K562 (cell line): ENCODE results near the gene COPE. TPM values are rescaled to one million over a fixed set of nuclear protein-coding genes. Genes with fewer than 3 reads are reported as not detected.

ENCODE experiments used
- ATAC-seq: fragments of 200-7000 bp; cut with Tn5 transposase; 3 replicates; pipeline ENCODE4 v1.9.1; 2020; ENCODE audit warnings: moderate library complexity
- BruUV-seq: library from RNA; stranded (reverse); fragments of 400-500 nt; replicated peaks from 2 replicates; lab custom pipeline; 2021; lab: Mats Ljungman, UMichigan
- CTCF ChIA-PET: fragments of 300-600 bp; formaldehyde crosslinking; extraction: SDS; loops from one replicate; lab custom pipeline; 2021; ENCODE audit warnings: low intra/inter-chr PET ratio; lab: Yijun Ruan, JAX
- POLR2A ChIA-PET: fragments of 300-600, 350-650 bp; sonication (Branson Sonifier 250); formaldehyde crosslinking; extraction: SDS; loops from one replicate; lab custom pipeline; 2021; ENCODE audit warnings: antibody characterized with exemption, inconsistent platforms; lab: Yijun Ruan, JAX
- DNase-seq, 4 experiments: peaks; one replicate each; pipeline versions ENCODE4 v3.0.0 to v3.0.0-alpha.2; 2011 to 2018; ENCODE audit warnings: low spot score in 3 of 4, mixed read lengths in 3 of 4; ENCODE audit errors: extremely low read depth in 1 of 4
- FAIRE-seq: peaks from 2 replicates; lab custom pipeline; 2011; peaks lifted over from hg19 to GRCh38; lab: Jason Lieb, UNC
- H2AFZ ChIP-seq: 2 replicates; pipeline ENCODE4 v1.6.0; 2011; ENCODE audit warnings: low read depth, low read length, control low read depth, inconsistent platforms
- H3K27ac ChIP-seq: fragments of 200-600 bp; 3 replicates; pipeline ENCODE4 v1.8.0; 2011; ENCODE audit warnings: low read depth, mild to moderate bottlenecking, control low read depth, inconsistent platforms, low read length, moderate library complexity, mixed read lengths; ENCODE audit errors: extremely low read depth
- H3K27me3 ChIP-seq, 2 experiments: fragments of 300-600 bp in 1 of 2; 2 replicates in 1 of 2; 3 replicates in 1 of 2; pipeline versions ENCODE4 v1.6.0 to v1.8.0; 2011; ENCODE audit warnings: inconsistent platforms in 2 of 2, low read length in 2 of 2, mild to moderate bottlenecking in 1 of 2, mixed read lengths in 1 of 2, moderate library complexity in 1 of 2; ENCODE audit not compliant: control insufficient read depth in 2 of 2, insufficient read depth in 2 of 2
- H3K36me3 ChIP-seq: fragments of 300-600 bp; 3 replicates; pipeline ENCODE4 v1.8.0; 2011; ENCODE audit warnings: mild to moderate bottlenecking, low read length, inconsistent platforms; ENCODE audit not compliant: control insufficient read depth, insufficient read depth
- H3K4me1 ChIP-seq, 2 experiments: fragments of 200-600 bp in 1 of 2; replicated peaks in 1 of 2; 2 replicates in 1 of 2; 3 replicates in 1 of 2; pipeline versions ENCODE4 v1.5.1 to v1.8.0; 2011; ENCODE audit warnings: inconsistent platforms in 2 of 2, low read length in 2 of 2, mild to moderate bottlenecking in 1 of 2, mixed read lengths in 1 of 2, moderate library complexity in 1 of 2; ENCODE audit not compliant: control insufficient read depth in 2 of 2, insufficient read depth in 2 of 2
- H3K4me2 ChIP-seq: 2 replicates; pipeline ENCODE4 v1.6.1; 2011; ENCODE audit warnings: low read length, control low read depth, inconsistent platforms, mixed read lengths; ENCODE audit not compliant: insufficient read depth
- H3K4me3 ChIP-seq: fragments of 200-600 bp; sonication (generic), shearing (Covaris generic); 2 replicates; pipeline ENCODE4 v1.5.1; 2016; ENCODE audit warnings: control low read depth, inconsistent platforms
- H3K79me2 ChIP-seq: fragments of 200-600 bp; 3 replicates; pipeline ENCODE4 v1.8.0; 2011; ENCODE audit warnings: low read length, inconsistent platforms; ENCODE audit not compliant: control insufficient read depth, insufficient read depth
- H3K9ac ChIP-seq, 2 experiments: 2 replicates each; pipeline versions ENCODE4 v1.6.0 to v1.6.1; 2011; ENCODE audit warnings: low read depth in 2 of 2, low read length in 2 of 2, control low read depth in 1 of 2, inconsistent platforms in 1 of 2, mild to moderate bottlenecking in 1 of 2, mixed read lengths in 1 of 2; ENCODE audit not compliant: insufficient read depth in 1 of 2
- H3K9me1 ChIP-seq: one replicate; pipeline ENCODE4 v1.6.0; 2011; ENCODE audit warnings: inconsistent platforms, mild to moderate bottlenecking, low read length, moderate library complexity; ENCODE audit not compliant: control insufficient read depth, insufficient read depth
- H3K9me3 ChIP-seq: replicated peaks from 2 replicates; pipeline ENCODE4 v1.5.1; 2011; ENCODE audit warnings: low read depth, low read length, inconsistent platforms; ENCODE audit not compliant: control insufficient read depth, insufficient read depth
- H4K20me1 ChIP-seq: replicated peaks from 2 replicates; pipeline ENCODE4 v1.6.1; 2011; ENCODE audit warnings: low read length, inconsistent platforms, mixed read lengths; ENCODE audit not compliant: control insufficient read depth, insufficient read depth
- ATF6 ChIP-seq: sonication (generic); formaldehyde crosslinking; IDR thresholded peaks from 2 replicates; pipeline ENCODE4 v1.4.0; 2020; ENCODE audit warnings: mild to moderate bottlenecking, missing genetic modification reagents
- CCNT2 ChIP-seq: IDR thresholded peaks from 2 replicates; pipeline ENCODE4 v1.6.1; 2011; ENCODE audit warnings: borderline replicate concordance, low read depth, mild to moderate bottlenecking, moderate library complexity, mixed read lengths, low read length; ENCODE audit not compliant: insufficient read length; ENCODE audit errors: extremely low read depth
- DMBX1 ChIP-seq: fragments of 250-450 bp; sonication (Bioruptor Pico); IDR thresholded peaks from 2 replicates; pipeline ENCODE4 v1.8.0; 2022; ENCODE audit warnings: inconsistent platforms, mild to moderate bottlenecking, moderate library complexity, borderline replicate concordance
- ELK3 ChIP-seq: fragments of 450-650 bp; formaldehyde crosslinking; IDR thresholded peaks from 2 replicates; pipeline ENCODE4 v1.4.0; 2020; ENCODE audit warnings: mild to moderate bottlenecking
- GATA2 ChIP-seq: sonication (generic); formaldehyde crosslinking; IDR thresholded peaks from 2 replicates; pipeline ENCODE4 v1.4.0; 2020; ENCODE audit warnings: mild to moderate bottlenecking, missing genetic modification reagents
- NBN ChIP-seq: fragments of 450-650 bp; IDR thresholded peaks from 2 replicates; pipeline ENCODE4 v1.6.1; 2016; ENCODE audit warnings: low read depth, mild to moderate bottlenecking
- RBFOX2 ChIP-seq: fragments of 200-400 bp; formaldehyde crosslinking; IDR thresholded peaks from 2 replicates; pipeline ENCODE4 v1.6.1; 2017; ENCODE audit warnings: low read depth, mild to moderate bottlenecking, low read length, moderate library complexity
- RCOR1 ChIP-seq, 2 experiments: IDR thresholded peaks; 2 replicates each; pipeline ENCODE4 v1.6.1; 2012; ENCODE audit warnings: low read depth in 2 of 2, low read length in 2 of 2, borderline replicate concordance in 1 of 2, improper control_type of control experiment in 1 of 2
- SFPQ ChIP-seq: fragments of 200-400 bp; formaldehyde crosslinking; IDR thresholded peaks from 2 replicates; pipeline ENCODE4 v1.6.1; 2017; ENCODE audit warnings: mild to moderate bottlenecking, low read depth, low read length, moderate library complexity
- USF1 ChIP-seq: sonication (generic); formaldehyde crosslinking; IDR thresholded peaks from 2 replicates; pipeline ENCODE4 v1.9.0; 2022; ENCODE audit warnings: mild to moderate bottlenecking, missing genetic modification reagents
- ZKSCAN3 ChIP-seq: fragments of 250-450 bp; sonication (Bioruptor Pico); IDR thresholded peaks from 2 replicates; pipeline ENCODE4 v1.4.0; 2020
- ZNF589 ChIP-seq: fragments of 200-800 bp; sonication (Bioruptor generic); IDR thresholded peaks from 2 replicates; pipeline ENCODE4 v1.6.1; 2016; ENCODE audit warnings: low read depth, missing genetic modification characterization, missing compliant biosample characterization
- WGBS: fragments of 100-300 bp; shearing (Covaris generic); methylation state at CpG from one replicate; pipeline ENCODE4 v1.1.6; 2016; ENCODE audit warnings: low coverage, mixed read lengths; ENCODE audit not compliant: insufficient coverage; ENCODE audit errors: missing lambda C conversion rate; 5-methylcytosine and 5-hydroxymethylcytosine counted together
- in situ Hi-C: fragments of 300-500 bp; cut with MboI; formaldehyde crosslinking; loops from 4 replicates; pipeline ENCODE4 v1.15.0; 2018; ENCODE audit warnings: inconsistent platforms, mixed read lengths
- intact Hi-C: fragments of 100-400 bp; cut with micrococcal nuclease; formaldehyde crosslinking; loops from 2 replicates; pipeline ENCODE4 v1.14.2; 2022
- polyA plus RNA-seq, 8 experiments: library from polyadenylated mRNA; depleted of rRNA in 4 of 8; stranded (reverse) in 5 of 8; unstranded in 3 of 8; fragments of >200 nt; fragmentation: Nextera tagmentation in 2 of 8; fragmentation: Illumina TruSeq in 1 of 8; extraction: Ambion mirVana in 2 of 8; extraction: Trizol in 1 of 8; gene quantifications; 2 replicates each; pipeline versions ENCODE4 v1.2.1 to v1.2.3, GENCODE V29; 2011 to 2014; ENCODE audit warnings: inconsistent platforms in 1 of 8, missing spikeins in 1 of 8
- total RNA-seq, 7 experiments: library from RNA; depleted of rRNA in 6 of 7; stranded (reverse); fragments of >200 nt in 6 of 7; fragmentation: Illumina TruSeq in 2 of 7; extraction: Trizol in 2 of 7; gene quantifications; 2 replicates each; pipeline versions ENCODE4 v1.2.1 to v1.2.3, GENCODE V29; 2011 to 2021; ENCODE audit warnings: low replicate concordance in 1 of 7

Gene COPE
- total and polyA plus RNA-seq, 9 of the 15 experiments (the other 6 are each of a cell fraction or from before 2014, with no cell fraction given), result 5.8 to 273 (median 147) TPM

GRCh38 chr19:18932216-18932841 lies 13.1 kb upstream of the COPE start (continued):
- no peak for TF ChIP-seq ATF6 (CRISPR knock-in tag)
- no peak for TF ChIP-seq ZNF589 (CRISPR knock-in tag)
- TF ChIP-seq CCNT2, result peak; percentile 18

GRCh38 chr19:18931316-18932162 lies 12.4 kb upstream of the COPE start:
- Histone ChIP-seq H3K36me3 (peaks cover 15% of the 10 kb centered on the region; the same call in 1 of the 3 replicates), H3K4me2 (no peak overlapping the region), H3K4me1 (peaks cover 5 to 28% of the 10 kb centered on the region in 2 experiments; a peak in 4 of 5 replicates), H4K20me1 (0 out of 2 replicates have a peak, but pooled peaks cover 3% of the 10 kb centered on the region), H3K9ac (peak overlapping the region in 1 of 2 experiments; percentile 73; a peak in 1 of 4 replicates), H2AFZ (no peak overlapping the region), H3K9me1 (peaks cover 2% of the 10 kb centered on the region), H3K9me3 (no peaks in the 10 kb centered on the region), H3K27ac (no peak overlapping the region), H3K4me3 (no peak overlapping the region), H3K27me3 (no peaks in the 10 kb centered on the region), H3K79me2 (no peaks in the 10 kb centered on the region)
- WGBS, result 34% methylated on average over 19 of the region's 34 CpGs
- in situ Hi-C loops, result no loop called here
- no TSS peak for BruUV-seq
- no peak for FAIRE-seq
- ChIA-PET CTCF (no interaction called here), POLR2A (interaction anchor here (4.6 kb wide), 1 partner anchor 12 kb away, joined by 34 read pairs; the partner anchor contains the start of genes COPE and DDX49)
- no peak for DNase-seq
- ATAC-seq, result no peak
- intact Hi-C loops, result no loop called here
- TF ChIP-seq USF1 (CRISPR knock-in tag) (no peak), NBN (no peak), GATA2 (CRISPR knock-in tag) (no peak), DMBX1 (CRISPR knock-in tag) (no peak), RBFOX2 (no peak), ZKSCAN3 (CRISPR knock-in tag) (no peak), SFPQ (no peak), RCOR1 (IDR thresholded peaks at IDR 0.05; ENCODE audit: borderline replicate concordance in 1 of 2, low read depth in 2 of 2, low read length in 2 of 2) (0 out of 4 replicates have a peak, but pooled peaks of 1 of the 2 experiments have one; percentile 21), ELK3 (CRISPR knock-in tag) (no peak)
